D341Med (cell line): ENCODE data around the gene DNAJC30.

Experiments used
- DNase-seq: peaks from one replicate; pipeline ENCODE4 v3.0.0; 2012; ENCODE audit warnings: low spot score

DNAJC30 gene

GRCh38 chr7:73707045-73707631 lies 23.9 kb upstream of the DNAJC30 start:
- peak; percentile 89 for DNase-seq

GRCh38 chr7:73706126-73707044 lies 23.1 kb upstream of the DNAJC30 start:
- DNase-seq: peak; percentile 50

GRCh38 chr7:73705551-73705920 lies 22.3 kb upstream of the DNAJC30 start:
- DNase-seq: no peak

GRCh38 chr7:73704640-73705550 lies 21.6 kb upstream of the DNAJC30 start:
- peak; percentile 85 for DNase-seq

GRCh38 chr7:73703757-73704639 lies 20.7 kb upstream of the DNAJC30 start:
- peak; percentile 73 for DNase-seq

- DNase-seq: no peak
Measured at GRCh38 chr7:73703225-73703624, 20.0 kb upstream of the DNAJC30 start.

GRCh38 chr7:73702665-73703064 lies 19.4 kb upstream of the DNAJC30 start:
- no peak for DNase-seq

GRCh38 chr7:73702226-73702625 lies 19.0 kb upstream of the DNAJC30 start:
- DNase-seq: no peak

GRCh38 chr7:73701357-73701995 lies 18.2 kb upstream of the DNAJC30 start:
- peak; percentile 74 for DNase-seq

- DNase-seq: no peak
Measured at GRCh38 chr7:73700581-73701134, 17.4 kb upstream of the DNAJC30 start.

- no peak for DNase-seq
Measured at GRCh38 chr7:73700069-73700423, 16.8 kb upstream of the DNAJC30 start.

GRCh38 chr7:73699370-73700068 lies 16.3 kb upstream of the DNAJC30 start:
- DNase-seq: no peak

GRCh38 chr7:73698410-73698809 lies 15.2 kb upstream of the DNAJC30 start:
- DNase-seq: no peak

- DNase-seq: no peak
Measured at GRCh38 chr7:73696372-73696771, 13.1 kb upstream of the DNAJC30 start.

GRCh38 chr7:73690646-73691045 lies 7.4 kb upstream of the DNAJC30 start:
- DNase-seq: no peak

- DNase-seq: no peak
Measured at GRCh38 chr7:73688288-73688687, 5.0 kb upstream of the DNAJC30 start.

- no peak for DNase-seq
Measured at GRCh38 chr7:73685311-73685710, 2.1 kb upstream of the DNAJC30 start.

GRCh38 chr7:73683788-73684693 lies 788 bp upstream of the DNAJC30 start:
- no peak for DNase-seq

GRCh38 chr7:73682745-73683055 lies 553 bp downstream of the DNAJC30 start:
- no peak for DNase-seq
